ENCODE data around the gene ADD2. TPM values are rescaled to one million over a fixed set of nuclear protein-coding genes. Genes with fewer than 3 reads are reported as not detected.

ADD2 gene
- total and polyA plus RNA-seq, 2 experiments from 2014 or later: 34.6 to 223 TPM

- no peak overlapping the region for H3K4me3 Mint-ChIP-seq
- DNase-seq (ENCODE audit: low spot score) (no peak), ATAC-seq (peak; percentile 10; the same call in 2 of the 3 replicates)
These were observed 51.0 kb downstream of the ADD2 start for GRCh38 chr2:70716951-70717350.

GRCh38 chr2:70716131-70716743, 51.8 kb downstream of the ADD2 start:
- peak overlapping the region; percentile 50 for H3K27ac ChIP-seq (ENCODE audit: low read depth)
- H3K79me2 ChIP-seq (replicated peaks; ENCODE audit: insufficient read depth): peaks cover 97% of the 10 kb centered on the region
- H3K36me3 Mint-ChIP-seq (ENCODE audit: low read depth): peaks cover 17% of the 10 kb centered on the region
- TF ChIP-seq POLR2AphosphoS5 (IDR thresholded peaks at IDR 0.05; ENCODE audit: low read depth): no peak
- no peak for TF ChIP-seq JUNB (IDR thresholded peaks at IDR 0.05; ENCODE audit: unreplicated experiment)
- TF ChIP-seq ZNF114 (CRISPR knock-in tag; IDR thresholded peaks at IDR 0.05): no peak
- TF ChIP-seq NANOG (IDR thresholded peaks at IDR 0.05; ENCODE audit: borderline replicate concordance): no peak
- no peak for TF ChIP-seq ZNF331 (CRISPR knock-in tag; IDR thresholded peaks at IDR 0.05; ENCODE audit: low read depth)

More at GRCh38 chr2:70716951-70717350, 51.0 kb downstream of the ADD2 start:
- Histone ChIP-seq H4K20me1 (replicated peaks; ENCODE audit: insufficient read depth) (peaks cover 75% of the 10 kb centered on the region), H3K79me2 (replicated peaks; ENCODE audit: insufficient read depth) (peaks cover 98% of the 10 kb centered on the region), H3K27me3 (ENCODE audit: insufficient read depth) (no peaks in the 10 kb centered on the region), H3K36me3 (ENCODE audit: insufficient read depth) (peaks cover 2% of the 10 kb centered on the region), H2AFZ (no peak overlapping the region), H3K4me2 (0 out of 2 replicates have a peak overlapping the region, but pooled peaks have one; percentile 49), H3K4me3 (no peak overlapping the region), H3F3A (replicated peaks; ENCODE audit: low read depth) (no peaks in the 10 kb centered on the region; the same call in 1 of the 2 replicates), H3K27ac (ENCODE audit: low read depth) (0 out of 2 replicates have a peak overlapping the region, but pooled peaks have one; percentile 50), H3K4me1 (ENCODE audit: insufficient read depth) (peaks cover 51% of the 10 kb centered on the region), H3K9me2 (ENCODE audit: insufficient read depth) (no peaks in the 10 kb centered on the region)
- H3K36me3 Mint-ChIP-seq (ENCODE audit: low read depth): peaks cover 10% of the 10 kb centered on the region
- H3K9me3 Mint-ChIP-seq: no peaks in the 10 kb centered on the region
- peaks cover 15% of the 10 kb centered on the region for H3K27me3 Mint-ChIP-seq (ENCODE audit: insufficient read depth, low read depth, poor library complexity)
- peak overlapping the region; percentile 51; the same call in 1 of the 2 replicates for H3K27ac Mint-ChIP-seq
- TF ChIP-seq STAT1 (IDR thresholded peaks at IDR 0.05; ENCODE audit: unreplicated experiment) (no peak), CTCF (conservative IDR thresholded peaks at IDR 0.05; ENCODE audit: low read depth in 2 of 2) (0 out of 4 replicates have a peak, but pooled peaks of 1 of the 2 experiments have one; percentile 11), ETS1 (IDR thresholded peaks at IDR 0.05) (no peak)
- H3K4me1 Mint-ChIP-seq: peaks cover 77% of the 10 kb centered on the region

More at GRCh38 chr2:70716131-70716743, 51.8 kb downstream of the ADD2 start:
- no peak overlapping the region for H3K4me3 ChIP-seq
- ATAC-seq: peak; percentile 22
- H3K27me3 Mint-ChIP-seq (ENCODE audit: insufficient read depth, low read depth, poor library complexity): peaks cover 18% of the 10 kb centered on the region
- H3K9me3 Mint-ChIP-seq: no peaks in the 10 kb centered on the region
- peak overlapping the region; percentile 49 for H3K4me2 ChIP-seq
- H3K4me3 Mint-ChIP-seq: peak overlapping the region; percentile 6; the same call in 1 of the 3 replicates
- H3K27ac Mint-ChIP-seq: peak overlapping the region; percentile 8; the same call in 1 of the 2 replicates
- H3K4me1 ChIP-seq (ENCODE audit: insufficient read depth): peaks cover 58% of the 10 kb centered on the region
- H3K9me2 ChIP-seq (ENCODE audit: insufficient read depth): no peaks in the 10 kb centered on the region
- no peak for DNase-seq (ENCODE audit: low spot score)
- no peaks in the 10 kb centered on the region; the same call in 1 of the 2 replicates for H3F3A ChIP-seq (replicated peaks; ENCODE audit: low read depth)
- H3K4me1 Mint-ChIP-seq: peaks cover 77% of the 10 kb centered on the region
- peaks cover 79% of the 10 kb centered on the region for H4K20me1 ChIP-seq (replicated peaks; ENCODE audit: insufficient read depth)
- H3K27me3 ChIP-seq (ENCODE audit: insufficient read depth): no peaks in the 10 kb centered on the region
- peaks cover 4% of the 10 kb centered on the region for H3K36me3 ChIP-seq (ENCODE audit: insufficient read depth)
- H2AFZ ChIP-seq: no peak overlapping the region

Data from GM23338 (cell line).